ENCODE data around the gene CLIC3. TPM values are rescaled to one million over a fixed set of nuclear protein-coding genes. Genes with fewer than 3 reads are reported as not detected.

Gene CLIC3
- total and polyA plus RNA-seq, 2 donors (not counting 1 experiment from before 2014, with no cell fraction given): 1.1 to 1.9 TPM

DNA sequence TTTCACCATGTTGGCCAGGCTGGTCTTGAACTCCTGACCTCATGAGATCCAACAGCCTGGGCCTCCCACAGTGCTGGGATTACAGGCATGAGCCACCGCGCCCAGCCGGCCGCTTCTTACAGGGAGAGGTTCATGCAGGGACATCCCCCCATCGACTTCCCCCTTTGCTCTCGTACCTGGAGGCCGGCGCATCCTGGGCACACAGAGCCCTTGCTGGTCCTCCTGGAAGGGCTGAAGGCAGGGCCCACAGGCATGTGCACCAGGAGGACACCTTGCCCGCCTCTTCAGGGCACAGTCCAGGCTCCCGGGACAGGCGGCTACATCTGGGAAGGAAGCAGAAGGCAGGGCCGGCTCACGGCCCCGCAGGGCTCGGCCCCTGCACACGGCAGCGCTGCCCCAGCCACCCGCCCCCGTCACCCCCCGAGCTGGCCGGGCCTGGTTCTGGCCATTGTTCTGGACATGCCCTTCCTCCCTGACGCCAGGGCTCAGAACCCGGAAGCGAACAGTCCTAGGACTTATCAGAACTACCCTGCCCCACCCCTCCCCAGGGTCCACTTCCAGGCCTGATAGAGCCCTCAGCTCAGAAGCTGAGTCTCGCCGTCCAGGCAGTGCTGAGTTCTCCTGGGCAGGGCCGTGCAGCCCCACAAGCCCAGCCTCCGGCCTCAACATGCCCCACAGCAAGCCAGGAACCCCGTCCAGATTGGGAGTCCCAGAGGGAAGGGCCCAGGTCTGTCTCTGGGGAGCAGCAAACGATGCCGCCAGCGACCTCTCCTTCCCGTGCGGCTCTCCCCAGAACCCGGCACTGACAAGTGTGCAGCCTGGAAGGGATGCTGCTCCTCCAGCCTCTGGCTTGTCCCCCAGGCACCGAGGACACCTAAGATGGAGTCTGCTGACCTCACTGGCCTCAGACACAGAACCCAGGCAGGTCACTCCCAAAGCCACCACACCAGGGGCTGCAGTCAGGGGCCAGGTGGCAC is 46.7 kb upstream of the CLIC3 start:
- Histone ChIP-seq H2AFZ (ENCODE audit: insufficient read depth, low read depth, low read length, poor library complexity, severe bottlenecking) (no peak overlapping the region), H3K27ac (ENCODE audit: low read length in 2 of 2) (no peak overlapping the region), H4K20me1 (ENCODE audit: control insufficient read depth, insufficient read depth, low read length, poor library complexity, severe bottlenecking) (peaks cover 5% of the 10 kb centered on the region), H3K9ac (ENCODE audit: low read length) (no peak overlapping the region), H3K36me3 (replicated peaks in 1 of 2; ENCODE audit: control extremely low read depth in 1 of 2, control insufficient read depth in 1 of 2, extremely low read depth in 1 of 2, insufficient read depth in 2 of 2, low read length in 1 of 2) (no peaks in the 10 kb centered on the region), H3K4me1 (ENCODE audit: control insufficient read depth in 2 of 2, insufficient read depth in 2 of 2, low read length in 2 of 2) (peaks cover 24 to 42% of the 10 kb centered on the region in 2 donors), H3K4me3 (ENCODE audit: control extremely low read depth in 1 of 5, extremely low read depth in 1 of 5, insufficient read depth in 1 of 5, low read depth in 2 of 5, low read length in 4 of 5) (no peak overlapping the region), H3K27me3 (replicated peaks in 1 of 4; ENCODE audit: control extremely low read depth in 1 of 4, control insufficient read depth in 3 of 4, insufficient read depth in 4 of 4, low read length in 3 of 4) (peaks cover 0 to 56% (median 37%) of the 10 kb centered on the region in 4 experiments), H3K9me3 (ENCODE audit: control extremely low read depth in 1 of 3, control insufficient read depth in 2 of 3, insufficient read depth in 1 of 3, low read length in 2 of 3) (peaks cover 0 to 33% (median 0%) of the 10 kb centered on the region in 3 donors), H3K4me2 (replicated peaks; ENCODE audit: low read depth, low read length, poor library complexity, severe bottlenecking) (no peak overlapping the region), H3K79me2 (ENCODE audit: control insufficient read depth, insufficient read depth, low read length) (no peaks in the 10 kb centered on the region)
- DNase-seq (no peak), ATAC-seq (ENCODE audit: low read depth) (no peak)
- 86% methylated on average over 35 of the region's 36 CpGs for WGBS (ENCODE audit: insufficient coverage)
- H3K27ac Mint-ChIP-seq: no peak overlapping the region
- TF ChIP-seq, protein P1, sequence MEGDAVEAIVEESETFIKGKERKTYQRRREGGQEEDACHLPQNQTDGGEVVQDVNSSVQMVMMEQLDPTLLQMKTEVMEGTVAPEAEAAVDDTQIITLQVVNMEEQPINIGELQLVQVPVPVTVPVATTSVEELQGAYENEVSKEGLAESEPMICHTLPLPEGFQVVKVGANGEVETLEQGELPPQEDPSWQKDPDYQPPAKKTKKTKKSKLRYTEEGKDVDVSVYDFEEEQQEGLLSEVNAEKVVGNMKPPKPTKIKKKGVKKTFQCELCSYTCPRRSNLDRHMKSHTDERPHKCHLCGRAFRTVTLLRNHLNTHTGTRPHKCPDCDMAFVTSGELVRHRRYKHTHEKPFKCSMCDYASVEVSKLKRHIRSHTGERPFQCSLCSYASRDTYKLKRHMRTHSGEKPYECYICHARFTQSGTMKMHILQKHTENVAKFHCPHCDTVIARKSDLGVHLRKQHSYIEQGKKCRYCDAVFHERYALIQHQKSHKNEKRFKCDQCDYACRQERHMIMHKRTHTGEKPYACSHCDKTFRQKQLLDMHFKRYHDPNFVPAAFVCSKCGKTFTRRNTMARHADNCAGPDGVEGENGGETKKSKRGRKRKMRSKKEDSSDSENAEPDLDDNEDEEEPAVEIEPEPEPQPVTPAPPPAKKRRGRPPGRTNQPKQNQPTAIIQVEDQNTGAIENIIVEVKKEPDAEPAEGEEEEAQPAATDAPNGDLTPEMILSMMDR (IDR thresholded peaks at IDR 0.05): no peak
- TF ChIP-seq EZH2 (IDR thresholded peaks at IDR 0.05; ENCODE audit: borderline replicate concordance, insufficient read depth, low read depth, low read length, poor library complexity, severe bottlenecking): no peak
- no peaks in the 10 kb centered on the region for H3K9me3 Mint-ChIP-seq (ENCODE audit: insufficient read depth)
- H3K4me1 Mint-ChIP-seq: peaks cover 10% of the 10 kb centered on the region
- H3K27me3 Mint-ChIP-seq: peaks cover 9% of the 10 kb centered on the region
- ChIA-PET CTCF (interaction anchor here (0.7 to 2.4 kb wide), 3 partner anchors 14 to 349 kb away, joined by 4 to 12 read pairs (median 4); partner anchors contain the start of gene ABCA2), POLR2A (interaction anchor here (0.7 kb wide), 1 partner anchor 197 kb away, joined by 3 read pairs; no protein-coding TSS in a partner anchor)
- intact Hi-C loops (cut with micrococcal nuclease): no loop called here
- no peak overlapping the region for H3K4me3 Mint-ChIP-seq

DNA sequence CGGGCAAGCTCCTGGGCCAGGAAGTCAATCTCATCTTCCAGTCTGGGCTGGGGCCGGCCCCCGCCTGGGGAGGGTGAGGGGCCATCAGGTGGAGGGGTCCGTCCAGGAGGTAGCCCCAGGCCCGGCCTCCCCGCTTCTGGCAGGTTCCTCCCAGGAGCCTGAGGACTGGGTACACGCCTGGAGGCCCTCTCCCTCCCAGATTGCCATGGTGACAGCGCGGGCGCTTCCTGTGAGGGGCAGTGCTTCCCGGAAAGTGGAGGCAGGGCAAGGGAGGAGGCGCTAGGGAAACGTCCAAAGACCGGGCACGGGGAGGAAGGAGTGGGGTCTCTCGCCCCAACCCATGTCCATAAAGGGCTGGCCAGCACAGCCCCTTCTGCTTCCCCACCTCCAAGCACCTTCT is 44.8 kb upstream of the CLIC3 start:
- peaks cover 1% of the 10 kb centered on the region for H4K20me1 ChIP-seq (ENCODE audit: control insufficient read depth, insufficient read depth, low read length, poor library complexity, severe bottlenecking)
- H2AFZ ChIP-seq (ENCODE audit: insufficient read depth, low read depth, low read length, poor library complexity, severe bottlenecking): no peak overlapping the region
- peaks cover 9% of the 10 kb centered on the region for H3K27me3 Mint-ChIP-seq
- no peaks in the 10 kb centered on the region for H3K36me3 ChIP-seq (replicated peaks in 1 of 2; ENCODE audit: control extremely low read depth in 1 of 2, control insufficient read depth in 1 of 2, extremely low read depth in 1 of 2, insufficient read depth in 2 of 2, low read length in 1 of 2)
- H3K9me3 ChIP-seq (ENCODE audit: control extremely low read depth in 1 of 3, control insufficient read depth in 2 of 3, insufficient read depth in 1 of 3, low read length in 2 of 3): peaks cover 0 to 22% (median 0%) of the 10 kb centered on the region in 3 donors
- no peak overlapping the region for H3K27ac Mint-ChIP-seq
- ATAC-seq (ENCODE audit: low read depth): no peak
- no peaks in the 10 kb centered on the region for H3K79me2 ChIP-seq (ENCODE audit: control insufficient read depth, insufficient read depth, low read length)
- H3K27me3 ChIP-seq (replicated peaks in 1 of 4; ENCODE audit: control extremely low read depth in 1 of 4, control insufficient read depth in 3 of 4, insufficient read depth in 4 of 4, low read length in 3 of 4): peaks cover 0 to 43% (median 21%) of the 10 kb centered on the region in 4 experiments
- no peaks in the 10 kb centered on the region for H3K9me3 Mint-ChIP-seq (ENCODE audit: insufficient read depth)
- peaks cover 17 to 25% of the 10 kb centered on the region in 2 donors for H3K4me1 ChIP-seq (ENCODE audit: control insufficient read depth in 2 of 2, insufficient read depth in 2 of 2, low read length in 2 of 2)
- H3K27ac ChIP-seq (ENCODE audit: low read length in 2 of 2): no peak overlapping the region
- 96% methylated on average over 5 of the region's 16 CpGs for WGBS (ENCODE audit: insufficient coverage)
- H3K4me3 ChIP-seq (ENCODE audit: control extremely low read depth in 1 of 5, extremely low read depth in 1 of 5, insufficient read depth in 1 of 5, low read depth in 2 of 5, low read length in 4 of 5): no peak overlapping the region
- no peak overlapping the region for H3K4me3 Mint-ChIP-seq
- no peak for DNase-seq
- H3K4me2 ChIP-seq (replicated peaks; ENCODE audit: low read depth, low read length, poor library complexity, severe bottlenecking): no peak overlapping the region
- intact Hi-C loops (cut with micrococcal nuclease): no loop called here
- ChIA-PET CTCF (no interaction called here), POLR2A (no interaction called here)
- no peak for TF ChIP-seq EZH2 (IDR thresholded peaks at IDR 0.05; ENCODE audit: borderline replicate concordance, insufficient read depth, low read depth, low read length, poor library complexity, severe bottlenecking)
- TF ChIP-seq, protein P1 (IDR thresholded peaks at IDR 0.05): no peak
- peaks cover 6% of the 10 kb centered on the region for H3K4me1 Mint-ChIP-seq
- H3K9ac ChIP-seq (ENCODE audit: low read length): no peak overlapping the region

Measured in B cell (primary cell).